ENCODE data around the gene SLC25A41. TPM values are rescaled to one million over a fixed set of nuclear protein-coding genes. Genes with fewer than 3 reads are reported as not detected.
"Not testable (repeated sequence)": the region's sequence is repeated elsewhere in the genome, so short reads cannot be mapped to it uniquely, and the experiment has no call there.

The SLC25A41 gene
- total RNA-seq, 4 donors from 2014 or later, result 2.5 TPM; not detected in 3

DNA sequence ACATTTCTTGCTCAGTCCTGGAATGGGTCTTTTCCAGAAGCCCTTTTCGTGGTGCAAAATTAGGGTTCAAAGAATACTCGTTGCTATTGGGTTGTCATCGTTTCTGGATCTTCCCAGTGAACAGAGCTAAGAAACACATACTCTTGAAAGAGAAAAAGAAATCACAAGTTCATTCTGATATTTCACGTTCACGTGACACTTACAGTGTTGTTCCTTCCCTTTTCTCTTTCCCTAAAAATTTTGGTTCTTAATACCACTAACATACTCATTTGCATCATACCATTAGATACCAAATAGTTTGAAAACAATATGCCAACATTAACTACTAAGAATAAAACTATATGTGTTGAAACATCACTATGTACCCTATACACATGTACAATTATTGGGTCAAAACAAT is 27.2 kb downstream of the SLC25A41 start:
- no peak for TF ChIP-seq POLR2A (IDR thresholded peaks at IDR 0.05)
- TF ChIP-seq, protein P1, sequence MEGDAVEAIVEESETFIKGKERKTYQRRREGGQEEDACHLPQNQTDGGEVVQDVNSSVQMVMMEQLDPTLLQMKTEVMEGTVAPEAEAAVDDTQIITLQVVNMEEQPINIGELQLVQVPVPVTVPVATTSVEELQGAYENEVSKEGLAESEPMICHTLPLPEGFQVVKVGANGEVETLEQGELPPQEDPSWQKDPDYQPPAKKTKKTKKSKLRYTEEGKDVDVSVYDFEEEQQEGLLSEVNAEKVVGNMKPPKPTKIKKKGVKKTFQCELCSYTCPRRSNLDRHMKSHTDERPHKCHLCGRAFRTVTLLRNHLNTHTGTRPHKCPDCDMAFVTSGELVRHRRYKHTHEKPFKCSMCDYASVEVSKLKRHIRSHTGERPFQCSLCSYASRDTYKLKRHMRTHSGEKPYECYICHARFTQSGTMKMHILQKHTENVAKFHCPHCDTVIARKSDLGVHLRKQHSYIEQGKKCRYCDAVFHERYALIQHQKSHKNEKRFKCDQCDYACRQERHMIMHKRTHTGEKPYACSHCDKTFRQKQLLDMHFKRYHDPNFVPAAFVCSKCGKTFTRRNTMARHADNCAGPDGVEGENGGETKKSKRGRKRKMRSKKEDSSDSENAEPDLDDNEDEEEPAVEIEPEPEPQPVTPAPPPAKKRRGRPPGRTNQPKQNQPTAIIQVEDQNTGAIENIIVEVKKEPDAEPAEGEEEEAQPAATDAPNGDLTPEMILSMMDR (IDR thresholded peaks at IDR 0.05), result no peak

DNA sequence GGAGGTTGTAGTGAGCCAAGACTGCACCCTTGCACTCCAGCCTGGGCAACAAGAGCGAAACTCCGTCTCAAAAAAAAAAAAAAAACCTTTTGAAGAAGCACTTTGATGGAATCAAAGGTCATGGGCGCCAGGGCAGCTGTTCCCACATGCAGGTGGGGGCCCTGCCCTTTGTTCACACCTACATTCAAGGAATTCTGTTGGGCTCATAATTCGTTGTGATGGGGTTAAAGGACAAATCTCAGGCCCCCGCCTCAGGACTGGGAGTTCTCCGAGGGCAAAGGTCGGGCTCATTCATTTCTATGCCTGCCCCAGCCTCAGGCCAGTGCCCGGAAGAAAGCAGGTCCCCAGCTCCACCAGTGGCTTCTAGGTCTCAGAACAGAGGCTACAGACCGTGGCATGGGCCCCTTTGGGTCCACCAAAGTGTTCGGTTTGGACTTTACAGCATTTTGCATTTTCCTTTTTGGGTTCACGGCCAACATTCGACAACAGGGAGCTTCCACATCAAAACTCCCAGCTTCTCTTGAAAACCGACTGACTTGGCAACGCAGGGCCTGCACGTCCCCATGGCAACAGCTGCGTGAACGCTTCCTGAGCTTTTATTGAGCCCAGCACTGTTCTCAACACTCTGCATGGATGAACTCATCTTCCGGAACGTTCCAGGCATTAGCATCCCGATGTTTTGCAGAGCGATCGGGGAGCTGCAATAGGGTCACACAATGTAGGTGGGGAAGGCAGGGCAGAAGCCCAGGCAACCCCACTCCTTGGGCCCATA is 30.5 kb downstream of the SLC25A41 start:
- Histone ChIP-seq H3K27ac (peak overlapping the region in 3 of 4 donors; percentile 63 to 89 (median 83)), H3K4me1 (peaks cover 0 to 23% (median 2%) of the 10 kb centered on the region in 4 donors), H3K27me3 (no peaks in the 10 kb centered on the region), H3K36me3 (no peaks in the 10 kb centered on the region), H3K4me3 (peak overlapping the region in 2 of 4 donors; percentile 32 to 36), H3K9me3 (no peaks in the 10 kb centered on the region)
- peak in 1 of 2 donors; percentile 37 for TF ChIP-seq POLR2A (IDR thresholded peaks at IDR 0.05)
- TF ChIP-seq, protein P1 (IDR thresholded peaks at IDR 0.05), result no peak
- DNase-seq, result peak in 2 of 3 donors; percentile 86 to 90

More for the DNA sequence above, 27.2 kb downstream of the SLC25A41 start:
- Histone ChIP-seq H3K36me3 (no peaks in the 10 kb centered on the region), H3K27me3 (no peaks in the 10 kb centered on the region), H3K27ac (no peak overlapping the region), H3K4me1 (peaks cover 0 to 23% (median 2%) of the 10 kb centered on the region in 4 donors), H3K9me3 (no peaks in the 10 kb centered on the region), H3K4me3 (no peak overlapping the region)
- DNase-seq, result no peak

DNA sequence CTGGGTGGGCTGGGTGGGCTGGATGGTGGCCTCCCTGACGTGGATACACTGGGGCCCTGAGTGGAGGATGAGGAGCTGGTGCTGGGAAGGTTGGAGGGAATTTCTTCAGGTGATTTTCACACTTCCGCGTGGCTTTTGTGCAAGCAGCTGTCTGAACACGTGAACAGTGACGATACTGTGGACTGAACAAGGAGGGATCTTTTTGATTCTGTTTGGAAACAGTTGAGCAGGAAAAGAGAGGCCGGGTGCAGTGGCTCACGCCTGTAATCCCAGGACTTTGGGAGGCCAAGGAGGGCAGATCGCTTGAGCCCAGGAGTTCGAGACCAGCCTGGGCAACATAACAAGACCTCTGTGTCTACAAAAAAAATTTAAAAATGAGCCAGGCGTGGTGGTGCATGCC is 31.5 kb downstream of the SLC25A41 start:
- H3K27ac ChIP-seq, result peak overlapping the region in 3 of 4 donors; percentile 63 to 89 (median 83)
- H3K36me3 ChIP-seq, result no peaks in the 10 kb centered on the region
- DNase-seq, result peak in 1 of 3 donors; percentile 64
- H3K27me3 ChIP-seq, result no peaks in the 10 kb centered on the region
- peaks cover 0 to 23% (median 2%) of the 10 kb centered on the region in 4 donors for H3K4me1 ChIP-seq
- peak overlapping the region in 2 of 4 donors; percentile 32 to 36 for H3K4me3 ChIP-seq
- no peaks in the 10 kb centered on the region for H3K9me3 ChIP-seq
- no peak for TF ChIP-seq POLR2A (IDR thresholded peaks at IDR 0.05)
- TF ChIP-seq, protein P1 (IDR thresholded peaks at IDR 0.05), result no peak

DNA sequence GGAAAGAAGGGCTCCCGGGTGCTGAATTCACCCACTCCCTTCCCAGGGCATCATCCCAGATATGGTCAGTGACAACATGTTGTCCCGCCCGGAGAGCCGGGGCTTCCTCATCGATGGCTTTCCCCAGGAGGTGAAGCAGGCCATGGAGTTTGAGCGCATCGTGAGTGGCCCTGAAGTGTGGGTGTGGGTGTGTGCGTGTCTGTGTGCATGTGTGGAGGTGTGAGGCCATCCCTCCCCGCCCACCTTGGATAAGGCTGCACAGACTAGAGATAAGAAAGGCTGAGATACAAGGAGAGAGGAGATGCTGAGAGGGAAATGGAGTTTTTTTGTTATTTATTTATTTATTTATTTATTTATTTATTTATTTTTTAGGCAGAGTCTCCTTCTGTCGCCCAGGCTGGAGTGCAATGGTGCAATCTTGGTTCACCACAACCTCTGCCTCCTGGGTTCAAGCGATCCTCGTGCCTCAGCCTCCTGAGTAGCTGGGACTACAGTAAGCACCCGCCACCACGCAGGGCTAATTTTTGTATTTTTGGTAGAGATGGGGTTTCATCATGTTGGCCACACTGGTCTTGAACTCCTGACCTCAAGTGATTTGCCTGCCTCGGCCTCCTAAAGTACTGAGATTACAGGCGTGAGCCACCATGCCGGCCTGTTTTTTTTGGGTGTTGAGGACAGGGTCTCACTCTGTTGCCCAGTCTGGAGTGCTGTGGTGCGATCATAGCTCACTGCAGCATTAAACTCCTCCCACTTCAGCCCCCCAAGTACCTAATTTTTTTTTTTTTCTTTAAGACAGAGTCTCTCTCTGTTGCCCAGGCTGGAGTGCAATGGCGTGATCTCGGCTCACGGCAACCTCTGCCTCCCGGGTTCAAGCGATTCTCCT is 33.3 kb downstream of the SLC25A41 start:
- H3K36me3 ChIP-seq, result not testable (repeated sequence)

DNA sequence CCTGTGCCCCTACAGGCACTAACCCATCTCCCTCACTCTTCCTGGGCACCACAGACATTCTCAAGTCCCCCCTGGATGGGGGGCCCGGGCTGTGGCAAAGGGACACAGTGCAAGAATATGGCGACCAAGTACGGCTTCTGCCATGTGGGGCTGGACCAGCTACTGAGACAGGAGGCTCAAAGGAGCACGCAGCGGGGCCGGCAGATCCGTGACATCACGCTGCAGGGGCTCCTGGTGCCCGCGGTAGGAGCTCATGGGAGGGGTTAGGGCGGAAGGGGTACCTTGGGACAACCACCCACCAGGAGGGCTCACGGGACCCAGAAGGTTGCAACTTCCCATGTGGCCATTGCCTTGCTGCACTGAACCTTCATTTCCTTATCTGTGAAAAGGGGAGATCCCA is 37.3 kb downstream of the SLC25A41 start:
- no peaks in the 10 kb centered on the region for H3K9me3 ChIP-seq
- no peak for DNase-seq
- no peak overlapping the region for H3K4me3 ChIP-seq
- H3K4me1 ChIP-seq, result peaks cover 0 to 13% (median 7%) of the 10 kb centered on the region in 4 donors
- no peaks in the 10 kb centered on the region for H3K36me3 ChIP-seq
- no peaks in the 10 kb centered on the region for H3K27me3 ChIP-seq
- TF ChIP-seq, protein P1 (IDR thresholded peaks at IDR 0.05), result no peak
- no peak for TF ChIP-seq POLR2A (IDR thresholded peaks at IDR 0.05)
- H3K27ac ChIP-seq, result no peak overlapping the region

More for the DNA sequence above, 33.3 kb downstream of the SLC25A41 start:
- not testable (repeated sequence) for H3K27ac ChIP-seq, H3K4me3 ChIP-seq, DNase-seq, H3K27me3 ChIP-seq, H3K9me3 ChIP-seq
- H3K4me1 ChIP-seq, result peaks cover 0 to 23% (median 2%) of the 10 kb centered on the region in 4 donors

Data from Peyer's patch (tissue), 4 donors.